Occipital lobe (tissue), 2 donors: ENCODE results near the gene RCC2. TPM values are rescaled to one million over a fixed set of nuclear protein-coding genes. Genes with fewer than 3 reads are reported as not detected.

ENCODE experiments used
- DNase-seq: peaks from one replicate; lab custom pipeline; 2025; lab: John Stamatoyannopoulos, UW
- total RNA-seq: library from RNA; depleted of rRNA; stranded (reverse); fragments of >200 nt; gene quantifications from one replicate; pipeline ENCODE4 v1.2.3, GENCODE V29; 2014

The RCC2 gene
- total RNA-seq, 1 donor from 2014 or later = 26.8 TPM

GRCh38 chr1:17375651-17376050 is 63.8 kb downstream of the RCC2 start:
- no peak for DNase-seq

- DNase-seq = no peak
Measured at GRCh38 chr1:17372955-17373354, 66.5 kb downstream of the RCC2 start.

GRCh38 chr1:17371896-17372295 is 67.6 kb downstream of the RCC2 start, which contains the start of gene PADI6:
PADI6 (plus strand) TSS chr1:17372196; CDS start chr1:17372246, 50 bp downstream.
- DNase-seq = no peak

GRCh38 chr1:17370618-17371017 is 68.9 kb downstream of the RCC2 start:
- DNase-seq = no peak

GRCh38 chr1:17369466-17369865 is 70.0 kb downstream of the RCC2 start:
- no peak for DNase-seq

GRCh38 chr1:17365293-17365692 is 74.2 kb downstream of the RCC2 start:
- no peak for DNase-seq

- DNase-seq = no peak
Measured at GRCh38 chr1:17363771-17364170, 75.7 kb downstream of the RCC2 start.

GRCh38 chr1:17363351-17363750 is 76.1 kb downstream of the RCC2 start:
- no peak for DNase-seq

- no peak for DNase-seq
Measured at GRCh38 chr1:17361687-17362086, 77.8 kb downstream of the RCC2 start.

- no peak for DNase-seq
Measured at GRCh38 chr1:17360272-17360956, 79.1 kb downstream of the RCC2 start.

GRCh38 chr1:17359808-17360207 is 79.7 kb downstream of the RCC2 start:
- DNase-seq = no peak

GRCh38 chr1:17359031-17359430 is 80.4 kb downstream of the RCC2 start:
- DNase-seq = no peak

- no peak for DNase-seq
Measured at GRCh38 chr1:17358557-17358956, 80.9 kb downstream of the RCC2 start.

Other genes with a start within 250 kb of the RCC2 start
- not detected for gene PADI1, start 234.5 kb downstream of the RCC2 start, total RNA-seq
- not detected for gene PADI3, start 190.6 kb downstream of the RCC2 start, total RNA-seq
- gene PADI4, start 131.5 kb downstream of the RCC2 start, total RNA-seq = not detected
- gene PADI6, start 67.5 kb downstream of the RCC2 start, total RNA-seq = not detected
- 22.3 TPM for gene ARHGEF10L, start 100.0 kb upstream of the RCC2 start, total RNA-seq